HG02840 (cell line): ENCODE results near the gene SCYGR1.
"Not testable (repeated sequence)": the region's sequence is repeated elsewhere in the genome, so short reads cannot be mapped to it uniquely, and the experiment has no call there.

Source experiments
- ATAC-seq: cut with Tn5 transposase; IDR thresholded peaks from one replicate; pipeline ENCODE4 v1.9.1; 2021; ENCODE audit warnings: mild to moderate bottlenecking, moderate library complexity, moderate number of reproducible peaks; ENCODE audit not compliant: unreplicated experiment, low FRiP score

SCYGR1 gene

GRCh38 chr2:227404585-227405271 is 17.0 kb upstream of the SCYGR1 start:
- no peak for ATAC-seq

DNA sequence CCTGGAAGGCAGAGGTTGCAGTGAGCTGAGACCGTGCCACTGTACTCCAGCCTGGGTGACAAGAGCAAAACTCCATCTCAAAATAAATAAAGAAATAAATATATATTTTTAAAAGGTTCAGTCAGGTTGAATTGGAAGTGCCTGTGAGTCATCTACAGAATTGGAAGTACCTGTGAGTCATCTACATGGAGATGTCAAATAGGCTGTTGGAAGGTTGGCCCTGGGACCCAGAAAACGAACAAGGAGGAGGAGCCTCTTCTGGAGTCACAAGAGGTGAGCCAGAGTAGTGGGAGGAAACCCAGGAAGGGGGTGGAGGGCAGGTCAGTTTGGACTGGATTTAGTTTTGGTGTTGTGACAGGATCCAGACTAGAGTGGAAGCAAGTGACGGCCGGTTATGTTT is 15.2 kb upstream of the SCYGR1 start:
- ATAC-seq, result no peak

DNA sequence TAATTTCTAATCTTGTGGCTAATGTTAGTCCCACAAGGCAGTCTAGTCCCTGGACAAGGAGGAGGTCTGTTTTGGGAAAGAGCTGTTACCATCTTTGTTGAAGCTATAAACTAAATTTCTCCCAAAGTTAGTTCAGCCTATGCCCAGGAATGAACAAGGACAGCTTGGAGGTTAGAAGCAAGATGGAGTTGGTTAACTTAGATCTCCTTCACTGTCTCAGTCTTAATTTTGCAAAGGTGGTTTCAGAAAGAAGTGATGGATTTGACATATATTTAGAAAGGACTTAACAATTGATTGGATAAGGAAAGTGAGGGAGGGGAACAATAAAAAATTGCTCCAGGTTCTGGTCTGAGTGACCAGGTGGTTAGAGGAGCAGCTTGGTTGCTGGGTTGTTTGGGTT is 14.6 kb upstream of the SCYGR1 start:
- ATAC-seq, result no peak

GRCh38 chr2:227401550-227401949 is 13.8 kb upstream of the SCYGR1 start:
- ATAC-seq, result no peak

- ATAC-seq, result no peak
These were observed 11.2 kb upstream of the SCYGR1 start for GRCh38 chr2:227398684-227399670.

- ATAC-seq, result no peak
These were observed 9.8 kb upstream of the SCYGR1 start for GRCh38 chr2:227397562-227397961.

GRCh38 chr2:227395556-227395955 is 7.8 kb upstream of the SCYGR1 start:
- no peak for ATAC-seq

DNA sequence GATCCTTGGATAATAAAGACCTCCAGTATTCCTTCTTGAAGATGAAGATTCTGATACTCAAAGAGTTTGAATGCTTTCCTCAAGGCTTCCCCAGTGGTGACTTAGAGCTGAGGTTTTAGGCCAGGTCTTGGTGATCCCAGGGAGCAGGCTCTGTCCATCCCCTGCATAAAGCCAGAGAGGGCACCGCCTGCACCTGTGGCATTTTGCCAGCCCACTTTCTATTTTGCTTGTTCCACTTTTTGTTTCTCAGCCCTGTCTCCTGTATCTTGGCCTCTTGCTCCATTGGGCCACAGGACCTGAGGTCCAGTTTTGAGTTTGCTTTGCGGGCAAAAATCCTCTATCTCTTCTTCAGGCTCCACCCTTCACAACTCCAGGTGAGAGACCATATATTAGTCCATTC is 6.7 kb upstream of the SCYGR1 start:
- ATAC-seq, result no peak

GRCh38 chr2:227390468-227391256 is 2.9 kb upstream of the SCYGR1 start:
- no peak for ATAC-seq

- ATAC-seq, result no peak
These were observed 1.9 kb upstream of the SCYGR1 start for GRCh38 chr2:227389661-227390060.

DNA sequence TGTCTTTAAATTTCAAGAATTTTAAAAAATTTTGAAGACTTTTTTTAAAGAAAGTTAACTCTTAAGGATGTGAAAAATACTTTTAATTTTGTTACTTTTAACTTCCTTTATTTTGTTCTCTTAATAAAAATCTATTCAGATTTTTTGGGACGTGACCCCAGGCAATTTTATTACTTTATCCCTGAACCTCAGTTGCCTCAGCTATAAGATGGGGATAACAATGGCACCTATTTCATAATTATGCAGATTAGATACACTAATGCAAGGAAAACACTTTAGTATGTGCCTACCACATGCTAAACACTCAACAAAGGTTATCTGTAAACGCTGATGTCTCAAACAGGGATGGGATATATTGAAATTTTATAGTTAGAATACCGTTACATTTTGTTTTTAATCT is 1.5 kb upstream of the SCYGR1 start:
- ATAC-seq, result no peak

GRCh38 chr2:227388537-227389011 is 825 bp upstream of the SCYGR1 start:
- ATAC-seq, result no peak

DNA sequence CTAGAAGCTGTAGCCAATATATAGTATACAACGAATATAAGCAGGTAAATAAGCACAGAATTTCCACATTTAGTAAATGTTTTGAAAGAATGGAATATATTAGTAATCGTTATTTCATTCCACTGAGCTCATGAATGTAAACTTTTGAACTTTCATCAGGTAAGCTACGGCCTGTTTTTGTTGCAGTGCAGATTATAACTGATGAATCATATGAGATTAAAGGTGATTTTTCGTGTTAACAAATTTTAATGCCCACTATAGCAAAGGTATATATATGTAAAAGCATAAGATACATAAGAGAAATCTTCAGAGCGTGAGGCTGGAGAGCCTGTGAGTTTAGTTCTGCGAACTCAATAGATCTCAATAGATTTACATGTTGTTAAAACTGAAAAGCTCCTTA is 1.1 kb downstream of the SCYGR1 start:
- no peak for ATAC-seq

DNA sequence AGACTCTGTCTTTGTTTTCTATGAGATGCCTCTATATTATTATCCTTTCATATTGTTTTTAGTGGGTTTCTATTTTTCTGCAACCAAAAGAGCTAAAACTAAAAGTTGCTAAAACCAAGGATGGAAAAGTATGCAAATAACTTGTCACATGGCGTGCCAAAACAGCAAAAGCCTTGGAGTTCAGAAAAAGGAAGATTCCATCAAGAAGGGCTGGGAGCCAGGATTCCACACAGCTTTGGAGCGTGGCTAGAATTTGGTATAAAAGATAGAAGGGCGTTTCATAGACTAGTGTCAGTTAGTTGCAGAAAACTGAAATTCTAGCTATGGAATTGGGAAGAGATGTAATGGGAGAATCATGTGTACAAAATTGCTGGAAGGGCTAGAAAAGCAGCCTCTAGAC is 4.1 kb downstream of the SCYGR1 start:
- ATAC-seq, result no peak

GRCh38 chr2:227382241-227382835 is 5.4 kb downstream of the SCYGR1 start:
- ATAC-seq, result not testable (repeated sequence)

GRCh38 chr2:227379095-227379494 is 8.7 kb downstream of the SCYGR1 start, which contains the start of gene TM4SF20:
TSS of gene TM4SF20 (minus strand) at chr2:227379306. CDS start at chr2:227379268, 38 bp downstream.
- no peak for ATAC-seq

- ATAC-seq, result no peak
These were observed 9.4 kb downstream of the SCYGR1 start for GRCh38 chr2:227378371-227378782.

GRCh38 chr2:227377467-227378351 is 10.0 kb downstream of the SCYGR1 start:
- ATAC-seq, result no peak
